ENCODE measurements around the gene LDLRAD3. TPM values are rescaled to one million over a fixed set of nuclear protein-coding genes. Genes with fewer than 3 reads are reported as not detected.

Gene LDLRAD3
- total RNA-seq, 1 experiment from 2014 or later, result 12.1 TPM

GRCh38 chr11:36030731-36031281 is 86.9 kb downstream of the LDLRAD3 start:
- Histone ChIP-seq H4K91ac (ENCODE audit: insufficient read length, low read depth, low read length) (peak overlapping the region; percentile 37), H3K79me1 (ENCODE audit: insufficient read depth, low read depth, low read length, poor library complexity, severe bottlenecking) (peaks cover 14% of the 10 kb centered on the region), H3K27ac (ENCODE audit: insufficient read length, low read depth, low read length) (no peak overlapping the region), H3K23me2 (ENCODE audit: insufficient read length, low read depth, low read length, poor library complexity, severe bottlenecking) (no peaks in the 10 kb centered on the region), H3K27me3 (ENCODE audit: insufficient read depth, low read length) (no peaks in the 10 kb centered on the region), H2AFZ (ENCODE audit: low read length) (no peak overlapping the region), H3K4me2 (ENCODE audit: insufficient read depth, insufficient read length, low read length) (no peak overlapping the region), H3T11ph (ENCODE audit: low read length) (no peak overlapping the region), H3K9ac (ENCODE audit: extremely low read depth, insufficient read length, low read length) (no peak overlapping the region), H3K14ac (ENCODE audit: insufficient read depth, low read length) (no peak overlapping the region), H3K18ac (ENCODE audit: insufficient read length, low read depth, low read length) (no peak overlapping the region), H2BK5ac (ENCODE audit: insufficient read length, low read length) (no peak overlapping the region), H2BK12ac (ENCODE audit: insufficient read length, low read depth, low read length) (no peak overlapping the region), H2AK5ac (ENCODE audit: insufficient read length, low read length) (no peak overlapping the region), H4K20me1 (ENCODE audit: control insufficient read depth, insufficient read depth, insufficient read length) (no peaks in the 10 kb centered on the region), H4K8ac (replicated peaks; ENCODE audit: insufficient read length, low read depth, low read length) (no peak overlapping the region), H3K4ac (ENCODE audit: low read depth, low read length) (no peak overlapping the region), H2BK120ac (ENCODE audit: low read depth, low read length, poor library complexity, severe bottlenecking) (no peak overlapping the region), H3K56ac (ENCODE audit: insufficient read length, low read depth, low read length) (no peak overlapping the region), H3K79me2 (ENCODE audit: insufficient read depth, low read length) (no peaks in the 10 kb centered on the region; the same call in 1 of the 2 replicates), H3K9me3 (ENCODE audit: control insufficient read depth, low read depth, low read length) (no peaks in the 10 kb centered on the region), H2BK15ac (ENCODE audit: low read depth, low read length) (peak overlapping the region; percentile 57; the same call in 1 of the 2 replicates), H3K4me1 (ENCODE audit: insufficient read depth, low read length) (peaks cover 11% of the 10 kb centered on the region), H3K23ac (ENCODE audit: insufficient read length, low read depth, low read length) (no peak overlapping the region), H2BK20ac (ENCODE audit: low read depth, low read length, poor library complexity, severe bottlenecking) (no peak overlapping the region), H4K5ac (ENCODE audit: insufficient read length, low read depth, low read length) (no peak overlapping the region)
- TF ChIP-seq, protein P1, sequence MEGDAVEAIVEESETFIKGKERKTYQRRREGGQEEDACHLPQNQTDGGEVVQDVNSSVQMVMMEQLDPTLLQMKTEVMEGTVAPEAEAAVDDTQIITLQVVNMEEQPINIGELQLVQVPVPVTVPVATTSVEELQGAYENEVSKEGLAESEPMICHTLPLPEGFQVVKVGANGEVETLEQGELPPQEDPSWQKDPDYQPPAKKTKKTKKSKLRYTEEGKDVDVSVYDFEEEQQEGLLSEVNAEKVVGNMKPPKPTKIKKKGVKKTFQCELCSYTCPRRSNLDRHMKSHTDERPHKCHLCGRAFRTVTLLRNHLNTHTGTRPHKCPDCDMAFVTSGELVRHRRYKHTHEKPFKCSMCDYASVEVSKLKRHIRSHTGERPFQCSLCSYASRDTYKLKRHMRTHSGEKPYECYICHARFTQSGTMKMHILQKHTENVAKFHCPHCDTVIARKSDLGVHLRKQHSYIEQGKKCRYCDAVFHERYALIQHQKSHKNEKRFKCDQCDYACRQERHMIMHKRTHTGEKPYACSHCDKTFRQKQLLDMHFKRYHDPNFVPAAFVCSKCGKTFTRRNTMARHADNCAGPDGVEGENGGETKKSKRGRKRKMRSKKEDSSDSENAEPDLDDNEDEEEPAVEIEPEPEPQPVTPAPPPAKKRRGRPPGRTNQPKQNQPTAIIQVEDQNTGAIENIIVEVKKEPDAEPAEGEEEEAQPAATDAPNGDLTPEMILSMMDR (conservative IDR thresholded peaks at IDR 0.05), result no peak
- Mint-ChIP-seq H3K27me3 (ENCODE audit: low read depth) (no peaks in the 10 kb centered on the region), H3K27ac (0 out of 7 replicates have a peak overlapping the region, but pooled peaks of 1 of the 3 experiments have one; percentile 22), H3K9me3 (peaks cover 0 to 2% of the 10 kb centered on the region in 2 experiments; a peak in 1 of 5 replicates), H3K4me3 (no peak overlapping the region), H3K36me3 (ENCODE audit: insufficient read depth in 1 of 3, low read depth in 3 of 3) (peaks cover 0 to 27% (median 15%) of the 10 kb centered on the region in 3 experiments; a peak in 4 of 7 replicates), H3K4me1 (peaks cover 35 to 53% of the 10 kb centered on the region in 2 experiments)
- no peak for DNase-seq
- no CpG with 5 or more reads among the region's 1 CpG for WGBS (ENCODE audit: extremely low coverage, insufficient read length, low lambda C conversion rate)
